ENCODE measurements around the gene B4GALT2.

B4GALT2 gene

GRCh38 chr1:43946236-43947060 is 32.6 kb upstream of the B4GALT2 start, which contains the start of gene IPO13:
IPO13 (plus strand) TSS chr1:43946950; CDS start chr1:43947601, 651 bp downstream.
- peak; percentile 97 to 99 (median 98) for DNase-seq

DNA sequence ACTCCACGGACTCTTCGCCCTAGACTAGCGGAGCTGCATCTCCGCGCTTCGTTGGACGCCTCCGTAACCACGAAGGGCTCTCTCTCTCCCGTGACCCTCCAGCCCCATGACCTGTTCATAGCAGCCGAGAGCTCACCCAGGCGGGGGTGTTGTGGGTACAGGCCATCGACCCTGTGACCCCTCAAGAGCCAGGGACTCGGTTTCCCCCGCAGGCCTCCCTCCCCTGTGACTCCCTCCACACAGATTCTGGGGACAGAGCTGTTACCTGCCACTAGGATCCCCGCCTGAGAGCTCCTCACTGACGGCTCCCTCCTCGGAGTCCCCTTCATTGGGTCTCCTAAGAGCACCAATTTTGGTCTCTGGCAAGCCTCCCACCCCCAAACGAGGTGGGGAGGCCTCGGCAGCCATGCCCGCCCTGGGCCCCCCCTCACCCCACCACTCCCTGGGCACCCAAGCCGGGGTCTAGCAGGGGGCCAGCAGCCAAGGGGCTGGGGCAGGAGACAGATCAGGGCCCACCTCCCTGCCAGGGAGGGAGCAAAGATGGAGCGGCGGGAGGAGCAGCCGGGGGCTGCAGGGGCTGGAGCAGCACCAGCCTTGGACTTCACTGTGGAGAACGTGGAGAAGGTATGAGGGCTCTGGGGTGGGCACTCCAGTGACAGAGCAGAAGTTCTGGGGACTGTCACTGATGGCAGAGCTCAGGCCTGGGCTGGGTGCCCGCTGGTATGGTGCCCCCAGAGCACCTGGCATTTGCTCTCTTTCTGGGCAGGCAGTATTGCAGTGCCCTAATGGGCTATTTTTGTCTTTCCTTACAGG is 31.7 kb upstream of the B4GALT2 start:
- DNase-seq, result no peak

DNA sequence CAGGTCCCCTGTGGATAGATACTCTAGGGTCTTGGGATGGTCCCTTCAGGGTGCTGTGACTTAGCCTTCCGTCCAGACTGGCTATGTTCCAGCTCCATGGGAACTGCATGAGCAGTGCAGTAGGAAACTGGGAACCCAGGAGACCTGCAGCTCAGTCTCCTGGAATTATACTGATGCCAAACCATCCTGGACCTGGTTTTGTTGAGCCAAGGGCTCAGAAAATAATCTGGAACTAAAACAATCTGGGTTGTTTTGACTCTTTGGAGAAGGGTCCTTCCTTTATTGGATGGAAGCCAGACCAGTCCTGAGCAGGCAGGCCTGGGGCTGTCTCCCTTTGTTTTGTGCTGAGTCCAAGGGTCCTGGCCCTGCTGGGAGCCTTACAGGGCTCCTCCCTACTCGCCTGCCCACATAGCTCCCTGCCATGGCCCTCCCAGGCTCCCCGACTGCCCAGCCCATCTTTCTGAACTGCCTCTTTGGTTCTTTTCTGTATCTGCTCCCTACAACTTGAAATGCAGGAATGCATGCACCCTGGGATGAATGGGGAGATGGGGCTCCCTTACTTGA is 31.1 kb upstream of the B4GALT2 start:
- DNase-seq, result no peak

- no peak for DNase-seq
Measured at GRCh38 chr1:43949678-43950077, 29.3 kb upstream of the B4GALT2 start.

GRCh38 chr1:43951021-43951985 is 27.7 kb upstream of the B4GALT2 start:
- DNase-seq, result no peak

- DNase-seq, result no peak
Measured at GRCh38 chr1:43952731-43953346, 26.2 kb upstream of the B4GALT2 start.

DNA sequence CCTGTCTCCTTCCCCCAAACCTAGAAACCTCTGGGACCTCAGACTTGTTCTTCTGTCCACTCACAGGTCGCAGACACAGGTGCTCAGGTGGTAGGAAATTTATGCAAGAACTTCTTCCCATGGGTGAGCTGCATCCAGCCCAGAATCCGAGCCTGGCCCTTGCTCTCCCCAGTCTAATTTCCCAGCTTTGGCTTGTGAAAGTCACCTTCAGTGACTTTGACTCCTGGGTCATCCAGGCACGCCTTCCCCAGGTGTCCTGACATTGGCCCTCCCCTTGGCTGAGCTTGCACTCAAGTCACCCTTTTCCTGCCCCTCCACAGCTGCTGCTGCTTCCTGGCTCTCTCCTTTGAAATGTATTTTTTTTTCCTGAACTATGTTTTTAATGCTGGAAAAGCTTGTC is 25.6 kb upstream of the B4GALT2 start:
- no peak for DNase-seq

DNA sequence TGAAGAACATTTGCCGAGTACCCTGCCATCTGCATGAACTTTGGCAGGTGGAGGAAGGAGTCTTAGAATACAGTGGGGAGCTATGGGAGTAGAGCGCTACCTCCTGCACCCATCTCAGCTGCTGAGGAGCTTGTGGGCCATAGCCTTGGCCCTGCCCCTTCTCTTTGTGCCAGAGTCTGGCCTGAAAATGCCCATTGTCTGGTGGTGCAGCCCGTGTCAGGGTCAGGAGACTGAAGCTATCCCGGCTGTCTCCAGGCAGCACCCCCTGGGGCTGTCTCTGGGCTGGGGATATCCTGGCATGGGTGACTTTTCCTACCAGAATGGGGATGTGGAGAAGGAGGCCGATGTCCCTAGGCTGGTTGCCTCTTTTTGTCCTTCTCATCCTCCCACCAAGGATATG is 25.0 kb upstream of the B4GALT2 start:
- no peak for DNase-seq

- DNase-seq, result no peak
Measured at GRCh38 chr1:43956234-43956633, 22.8 kb upstream of the B4GALT2 start.

DNA sequence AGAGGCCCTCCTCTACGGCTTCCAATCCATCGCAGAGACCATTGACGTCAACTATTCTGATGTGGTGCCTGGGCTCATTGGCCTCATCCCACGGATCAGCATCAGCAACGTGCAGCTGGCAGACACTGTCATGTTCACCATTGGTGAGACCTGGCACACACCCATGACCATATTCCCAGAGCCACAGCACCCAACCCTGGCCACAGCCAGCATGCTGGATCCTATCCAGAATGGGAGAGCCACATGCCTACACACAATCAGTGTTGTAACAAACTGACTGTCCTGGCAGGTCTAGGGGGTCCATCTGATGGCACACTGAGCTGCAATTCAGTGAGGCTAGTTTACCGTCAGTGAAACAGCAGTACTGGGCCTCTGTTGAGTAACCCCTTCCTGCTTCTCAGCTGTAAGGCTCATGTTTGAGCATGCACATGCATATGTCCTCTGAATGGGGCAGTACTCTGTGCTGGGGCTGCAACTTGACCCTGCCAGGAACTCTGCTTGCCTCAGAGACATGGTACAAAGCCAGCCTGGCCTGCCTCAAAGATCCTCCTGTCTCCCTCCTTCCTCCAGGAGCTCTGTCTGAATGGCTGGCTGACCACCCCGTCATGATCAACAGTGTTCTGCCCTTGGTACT is 21.5 kb upstream of the B4GALT2 start:
- DNase-seq, result no peak

DNA sequence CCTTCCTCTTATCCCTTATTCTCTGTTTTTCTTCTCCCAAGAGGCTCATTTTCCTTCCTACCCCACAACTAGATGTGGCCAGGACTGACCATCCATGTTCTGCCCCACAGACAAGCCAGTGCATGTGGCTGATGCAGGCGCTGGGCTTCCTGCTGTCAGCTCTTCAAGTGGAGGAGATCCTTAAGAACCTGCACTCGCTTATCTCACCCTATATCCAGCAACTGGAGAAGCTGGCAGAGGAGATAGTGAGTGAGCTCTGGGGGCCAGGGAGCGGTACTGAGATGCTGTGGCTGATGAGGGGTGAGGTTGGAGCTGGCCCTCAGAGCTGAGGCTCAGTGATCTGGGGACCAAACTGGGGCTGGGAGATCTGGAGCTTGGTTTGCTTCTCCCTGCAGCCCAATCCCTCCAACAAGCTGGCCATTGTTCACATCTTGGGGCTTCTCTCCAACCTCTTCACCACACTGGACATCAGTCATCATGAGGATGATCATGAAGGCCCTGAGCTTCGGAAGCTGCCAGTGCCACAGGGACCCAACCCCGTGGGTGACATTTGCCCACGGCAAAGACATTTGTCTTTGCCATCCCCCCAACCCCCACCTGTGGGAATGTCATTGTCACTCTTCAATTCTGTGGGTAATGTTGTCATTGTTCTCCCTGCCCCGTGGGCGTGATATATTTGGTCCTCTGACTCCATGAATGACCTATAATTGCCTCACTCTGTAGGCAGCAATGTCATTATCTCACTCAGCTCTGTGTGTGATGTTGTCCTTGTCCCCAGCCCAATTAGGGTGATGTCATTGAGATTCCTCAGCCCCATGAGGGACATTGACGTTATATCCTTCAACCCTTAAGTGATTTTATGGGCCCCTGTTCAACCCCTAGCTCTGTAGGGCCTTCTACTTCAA is 20.4 kb upstream of the B4GALT2 start:
- DNase-seq, result peak in 1 of 4 experiments; percentile 14

GRCh38 chr1:43960798-43961197 is 18.2 kb upstream of the B4GALT2 start:
- no peak for DNase-seq

GRCh38 chr1:43961692-43962091 is 17.3 kb upstream of the B4GALT2 start:
- no peak for DNase-seq

DNA sequence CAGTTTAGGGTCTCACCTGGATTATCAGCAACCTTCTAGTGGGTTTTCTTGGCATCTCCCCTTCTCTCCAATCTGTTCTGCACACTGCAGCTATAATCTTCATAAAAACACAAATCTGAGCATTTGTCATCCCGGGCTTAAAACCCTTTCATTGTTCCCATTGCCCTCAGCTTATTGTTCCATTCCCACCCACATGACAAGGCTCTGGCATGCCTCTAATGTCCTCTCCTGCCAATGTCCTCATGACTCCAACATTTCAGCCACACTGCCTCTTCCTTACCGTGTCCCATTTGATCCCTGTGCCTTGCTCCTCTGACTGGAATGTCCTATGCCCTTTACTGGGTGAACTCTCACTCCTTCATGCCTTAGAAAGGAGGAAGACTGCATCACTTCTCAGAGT is 16.7 kb upstream of the B4GALT2 start:
- DNase-seq, result no peak

- no peak for DNase-seq
Measured at GRCh38 chr1:43963006-43963405, 16.0 kb upstream of the B4GALT2 start.

- DNase-seq, result no peak
Measured at GRCh38 chr1:43963890-43964289, 15.1 kb upstream of the B4GALT2 start.

DNA sequence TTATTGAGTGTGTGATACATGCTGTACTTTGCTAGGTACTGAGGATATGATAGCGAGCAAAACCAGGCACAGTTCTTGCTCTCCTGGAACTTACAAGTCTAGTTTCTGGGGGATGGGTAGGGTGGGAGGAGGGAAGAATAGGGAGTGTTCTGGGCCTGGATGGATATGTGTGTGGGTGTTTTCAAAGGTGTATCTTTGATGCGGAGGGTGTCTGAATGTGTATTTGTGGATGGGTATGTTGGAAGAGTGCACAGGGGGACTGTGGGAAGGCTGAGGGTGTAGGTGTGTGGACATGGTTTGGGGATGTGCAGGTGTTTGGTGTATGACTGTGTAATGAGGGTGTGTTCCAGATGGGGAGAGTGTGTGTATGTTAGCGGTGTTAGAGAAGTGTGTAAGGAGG is 13.7 kb upstream of the B4GALT2 start:
- DNase-seq, result no peak

DNA sequence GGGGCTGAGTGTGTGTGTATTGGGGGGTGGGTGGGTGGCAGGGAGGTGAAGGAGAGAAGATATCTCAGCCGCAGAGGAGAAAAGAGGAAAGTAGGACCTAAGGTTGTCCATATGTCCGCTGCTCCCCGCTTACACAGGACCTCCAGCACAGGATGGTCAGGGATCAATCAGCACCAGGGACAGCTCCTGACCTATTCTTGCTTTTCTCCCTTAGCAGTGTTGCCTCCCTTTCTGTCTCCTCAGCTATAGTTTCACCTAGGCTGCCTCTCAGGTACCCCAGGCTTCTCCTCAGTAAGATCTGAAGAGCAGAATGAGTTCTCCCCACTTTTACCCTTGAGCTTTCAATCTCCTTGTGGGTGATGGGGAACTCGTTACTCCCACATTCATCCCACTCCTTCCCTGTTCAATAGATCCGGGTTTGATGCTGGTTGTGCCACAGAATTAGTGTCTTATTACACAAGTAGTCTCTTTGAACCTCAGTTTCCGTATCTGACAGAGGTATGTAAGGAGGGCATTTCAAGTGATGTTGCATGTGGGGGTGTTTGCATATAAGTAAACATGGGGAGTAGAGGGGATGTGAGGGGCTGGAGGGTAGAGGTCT is 10.6 kb upstream of the B4GALT2 start:
- peak; percentile 26 to 56 (median 40) for DNase-seq

- no peak for DNase-seq
Measured at GRCh38 chr1:43969416-43969745, 9.6 kb upstream of the B4GALT2 start.
